ENCODE data around the gene EXD1. TPM values are rescaled to one million over a fixed set of nuclear protein-coding genes. Genes with fewer than 3 reads are reported as not detected.

Gene EXD1, protein sequence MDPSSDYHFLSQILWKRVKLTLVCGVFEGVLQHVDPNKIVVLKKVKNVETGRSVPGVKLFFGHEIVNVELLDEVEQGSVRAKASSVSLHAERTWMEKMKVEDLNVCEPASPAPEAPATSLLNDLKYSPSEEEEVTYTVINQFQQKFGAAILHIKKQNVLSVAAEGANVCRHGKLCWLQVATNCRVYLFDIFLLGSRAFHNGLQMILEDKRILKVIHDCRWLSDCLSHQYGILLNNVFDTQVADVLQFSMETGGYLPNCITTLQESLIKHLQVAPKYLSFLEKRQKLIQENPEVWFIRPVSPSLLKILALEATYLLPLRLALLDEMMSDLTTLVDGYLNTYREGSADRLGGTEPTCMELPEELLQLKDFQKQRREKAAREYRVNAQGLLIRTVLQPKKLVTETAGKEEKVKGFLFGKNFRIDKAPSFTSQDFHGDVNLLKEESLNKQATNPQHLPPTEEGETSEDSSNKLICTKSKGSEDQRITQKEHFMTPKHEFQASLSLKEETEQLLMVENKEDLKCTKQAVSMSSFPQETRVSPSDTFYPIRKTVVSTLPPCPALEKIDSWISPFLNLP
- 0.21 and 1.4 TPM in 2 replicates for total RNA-seq

DNA sequence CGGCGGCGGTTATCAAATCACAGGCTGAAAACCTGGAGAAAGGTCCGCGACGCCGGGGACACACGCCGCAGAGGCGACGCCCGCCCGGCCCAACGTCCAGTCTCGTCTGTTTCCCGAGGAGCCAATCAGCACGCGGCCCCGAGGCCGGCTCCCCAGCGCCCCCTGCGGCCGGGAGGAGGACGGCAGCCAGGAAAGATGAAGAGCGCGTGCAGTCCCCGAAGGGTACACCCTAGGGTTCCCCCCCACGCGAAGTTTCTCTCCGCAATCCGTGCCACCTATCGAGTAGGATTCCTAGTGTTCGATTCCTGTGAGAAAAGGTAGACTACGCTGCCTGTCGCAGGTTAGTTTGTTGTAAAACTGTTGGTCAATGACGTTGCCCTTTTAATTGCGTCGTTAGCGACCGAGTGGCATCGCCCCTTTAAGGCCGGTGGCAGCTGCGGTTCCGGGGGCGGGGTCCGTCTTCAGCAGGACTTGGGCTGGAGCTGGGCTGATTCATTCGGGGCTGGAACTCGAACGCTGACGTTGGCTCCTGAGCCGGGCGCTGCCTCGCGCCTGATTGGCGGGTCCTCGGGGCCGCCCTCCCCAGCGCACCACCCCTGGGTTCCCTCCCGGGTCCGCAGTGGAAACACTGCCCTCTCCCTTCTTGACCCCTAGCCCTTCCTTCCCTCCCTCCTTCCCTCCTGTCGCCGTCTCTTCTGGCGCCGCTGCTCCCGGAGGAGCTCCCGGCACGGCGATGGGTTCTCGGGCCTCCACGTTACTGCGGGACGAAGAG is at the start of gene EXD1, which contains the start of gene CHP1:
Gene EXD1 (minus strand): TSS at position 108 of the 772 bp plus-strand sequence. CDS start 4,182 bp downstream, outside the sequence.
Gene CHP1 (plus strand): TSS at position 619 of the 772 bp plus-strand sequence. CDS start 115 bp downstream, at position 734.

Other genes starting within 250 kb of the EXD1 start
- 31.1 and 37.2 TPM in 2 replicates for gene INO80, start 114.5 kb downstream of the EXD1 start, total RNA-seq
- 90.2 and 90.8 TPM in 2 replicates for gene CHP1, start 511 bp upstream of the EXD1 start, total RNA-seq
- gene OIP5, start 101.8 kb upstream of the EXD1 start, total RNA-seq, result 0.28 and 0.34 TPM in 2 replicates
- gene NUSAP1, start 102.1 kb upstream of the EXD1 start, total RNA-seq, result 3.5 and 5.5 TPM in 2 replicates
- gene NDUFAF1, start 171.7 kb upstream of the EXD1 start, total RNA-seq, result 22.5 and 37.6 TPM in 2 replicates
- gene RTF1, start 186.3 kb upstream of the EXD1 start, total RNA-seq, result 13.7 and 26.2 TPM in 2 replicates

Data from nasal cavity respiratory epithelium epithelial cell of viscerocranial mucosa (primary cell).